CD14-positive monocyte (primary cell): Measurements from ENCODE around the gene CFAP410. TPM values are rescaled to one million over a fixed set of nuclear protein-coding genes. Genes with fewer than 3 reads are reported as not detected.

Source experiments
- DNase-seq, 3 donors: peaks; one replicate each; pipeline ENCODE4 v3.0.0-alpha.2; 2011 to 2022
- H2AFZ ChIP-seq: 2 replicates; pipeline ENCODE4 v1.6.0; 2012; ENCODE audit warnings: mild to moderate bottlenecking, low read depth, low read length, inconsistent platforms; ENCODE audit not compliant: insufficient read depth, poor library complexity, severe bottlenecking
- H3K27ac ChIP-seq, 2 donors: 1 replicate in 1 of 2; 2 replicates in 1 of 2; pipeline ENCODE4 v1.5.1; 2012 to 2013; ENCODE audit warnings: low read length in 2 of 2, control low read depth in 1 of 2, inconsistent platforms in 1 of 2, low read depth in 1 of 2, mild to moderate bottlenecking in 1 of 2
- H3K27me3 ChIP-seq, 2 donors: one replicate each; pipeline versions ENCODE4 v1.6.0 to v1.6.1; 2011 to 2013; ENCODE audit warnings: low read length in 2 of 2; ENCODE audit not compliant: control insufficient read depth in 2 of 2, insufficient read depth in 2 of 2
- H3K36me3 ChIP-seq, 2 donors: replicated peaks in 1 of 2; 1 replicate in 1 of 2; 2 replicates in 1 of 2; pipeline versions ENCODE4 v1.5.1 to v1.6.1; 2012 to 2013; ENCODE audit warnings: low read length in 2 of 2, control low read depth in 1 of 2, inconsistent platforms in 1 of 2, mild to moderate bottlenecking in 1 of 2; ENCODE audit not compliant: insufficient read depth in 2 of 2, control insufficient read depth in 1 of 2
- H3K4me1 ChIP-seq, 2 donors: 1 replicate in 1 of 2; 2 replicates in 1 of 2; pipeline versions ENCODE4 v1.5.1 to v1.6.1; 2012 to 2013; ENCODE audit warnings: low read length in 2 of 2, control low read depth in 1 of 2, inconsistent platforms in 1 of 2, mild to moderate bottlenecking in 1 of 2, moderate library complexity in 1 of 2; ENCODE audit not compliant: insufficient read depth in 2 of 2, control insufficient read depth in 1 of 2
- H3K4me2 ChIP-seq: replicated peaks from 2 replicates; pipeline ENCODE3; 2012; ENCODE audit warnings: low read length, moderate library complexity, mild to moderate bottlenecking; ENCODE audit not compliant: poor library complexity, severe bottlenecking; ENCODE audit errors: extremely low read depth
- H3K4me3 ChIP-seq, 3 experiments: fragments of 200-600 bp in 1 of 3; sonication (generic) in 1 of 3; replicated peaks in 1 of 3; 1 replicate in 2 of 3; 2 replicates in 1 of 3; pipeline ENCODE4 v1.5.1; 2011 to 2013; ENCODE audit warnings: low read length in 3 of 3, mild to moderate bottlenecking in 3 of 3, control low read depth in 2 of 3, low read depth in 2 of 3, inconsistent platforms in 1 of 3, moderate library complexity in 1 of 3
- H3K79me2 ChIP-seq: 2 replicates; pipeline ENCODE4 v1.6.0; 2012; ENCODE audit warnings: mild to moderate bottlenecking, control low read depth, inconsistent platforms, low read length, moderate library complexity; ENCODE audit not compliant: insufficient read depth
- H3K9ac ChIP-seq: 2 replicates; pipeline ENCODE4 v1.6.0; 2017; ENCODE audit warnings: low read length, mild to moderate bottlenecking; ENCODE audit not compliant: insufficient read depth, poor library complexity, severe bottlenecking
- H3K9me3 ChIP-seq, 2 donors: replicated peaks in 1 of 2; 1 replicate in 1 of 2; 2 replicates in 1 of 2; pipeline versions ENCODE4 v1.5.1 to v1.6.1; 2012 to 2013; ENCODE audit warnings: low read length in 2 of 2, control low read depth in 1 of 2; ENCODE audit not compliant: control insufficient read depth in 1 of 2, insufficient read depth in 1 of 2
- H4K20me1 ChIP-seq: 2 replicates; pipeline ENCODE4 v1.6.0; 2012; ENCODE audit warnings: mild to moderate bottlenecking, low read length, control low read depth, moderate library complexity; ENCODE audit not compliant: insufficient read depth
- H3K27ac Mint-ChIP-seq, 7 donors: one replicate each; pipeline ENCODE4 v1.8.0; 2020; ENCODE audit warnings: mild to moderate bottlenecking in 7 of 7, mixed read lengths in 7 of 7, moderate library complexity in 6 of 7, inconsistent platforms in 2 of 7
- H3K27me3 Mint-ChIP-seq, 3 donors: one replicate each; pipeline ENCODE4 v1.8.0; 2021 to 2022; ENCODE audit warnings: low read depth in 3 of 3, mild to moderate bottlenecking in 3 of 3, mixed read lengths in 3 of 3, moderate library complexity in 3 of 3, inconsistent platforms in 1 of 3
- H3K36me3 Mint-ChIP-seq, 2 donors: one replicate each; pipeline ENCODE4 v1.8.0; 2020; ENCODE audit warnings: mixed read lengths in 2 of 2, inconsistent platforms in 1 of 2, mild to moderate bottlenecking in 1 of 2
- H3K4me1 Mint-ChIP-seq: one replicate; pipeline ENCODE4 v1.8.0; 2020; ENCODE audit warnings: mild to moderate bottlenecking, mixed read lengths
- H3K4me3 Mint-ChIP-seq, 2 donors: one replicate each; pipeline ENCODE4 v1.8.0; 2020; ENCODE audit warnings: mild to moderate bottlenecking in 2 of 2, mixed read lengths in 2 of 2, moderate library complexity in 1 of 2
- H3K9me3 Mint-ChIP-seq, 7 donors: one replicate each; pipeline ENCODE4 v1.8.0; 2020 to 2022; ENCODE audit warnings: mixed read lengths in 7 of 7, mild to moderate bottlenecking in 6 of 7, moderate library complexity in 6 of 7, inconsistent platforms in 2 of 7
- WGBS: methylation state at CpG from one replicate; pipeline ENCODE4 v1.1.5; 2013; ENCODE audit warnings: missing lambda C conversion rate; ENCODE audit not compliant: insufficient coverage; 5-methylcytosine and 5-hydroxymethylcytosine counted together
- intact Hi-C, 2 donors: fragments of 100-400 bp; cut with micrococcal nuclease; formaldehyde crosslinking; loops; one replicate each; pipeline versions ENCODE4 v1.15.0 to v1.15.1; 2023
- polyA plus RNA-seq, 3 donors: library from polyadenylated mRNA; depleted of rRNA in 1 of 3; unstranded in 2 of 3; stranded (reverse) in 1 of 3; fragments of 300-500 nt in 2 of 3; fragments of >200 nt in 1 of 3; fragmentation: Illumina TruSeq in 2 of 3; gene quantifications; 1 replicate in 2 of 3; 2 replicates in 1 of 3; pipeline ENCODE4 v1.2.3, GENCODE V29; 2012 to 2021
- TF ChIP-seq, protein P1 (sequence below): fragments of 200-600 bp; IDR thresholded peaks from one replicate; pipeline ENCODE4 v1.8.0; 2022; ENCODE audit warnings: antibody characterized with exemption, mild to moderate bottlenecking

The CFAP410 gene
- polyA plus RNA-seq, 3 donors = 14.8 to 23.5 (median 17.3) TPM

DNA sequence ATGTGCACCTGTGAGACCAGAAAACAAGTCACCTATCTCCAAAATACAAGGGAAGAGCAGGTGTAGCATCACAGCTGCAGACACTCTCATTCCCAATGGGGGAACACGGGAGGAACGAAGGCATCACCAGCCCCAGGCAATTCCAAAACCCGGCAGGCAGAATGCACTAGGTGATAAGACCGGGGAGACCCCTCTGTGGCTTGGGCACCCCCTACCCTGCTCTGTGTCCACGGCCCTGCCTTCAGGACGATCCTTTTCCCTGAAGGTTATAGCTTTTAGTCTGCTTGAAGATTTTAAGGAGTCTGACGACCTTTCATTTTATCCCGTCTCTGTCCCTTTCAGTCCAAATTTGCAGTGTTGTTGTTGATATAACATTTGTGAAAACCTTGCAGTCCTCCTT is 33.4 kb upstream of the CFAP410 start:
- H3K36me3 ChIP-seq = peaks cover 56 to 57% of the 10 kb centered on the region in 2 donors
- DNase-seq = no peak
- peaks cover 2 to 14% (median 6%) of the 10 kb centered on the region in 3 donors for H3K27me3 Mint-ChIP-seq
- no peak overlapping the region for H2AFZ ChIP-seq
- 98% methylated on average over 5 of the region's 8 CpGs for WGBS
- peaks cover 33 to 48% of the 10 kb centered on the region in 2 donors for H3K4me1 ChIP-seq
- H3K4me1 Mint-ChIP-seq = peaks cover 55% of the 10 kb centered on the region
- H3K27ac ChIP-seq = no peak overlapping the region
- H3K27me3 ChIP-seq = no peaks in the 10 kb centered on the region
- H3K4me3 ChIP-seq = no peak overlapping the region
- H3K9me3 Mint-ChIP-seq = peaks cover 0 to 7% (median 2%) of the 10 kb centered on the region in 7 donors
- H3K9me3 ChIP-seq = no peaks in the 10 kb centered on the region
- peaks cover 40% of the 10 kb centered on the region for H4K20me1 ChIP-seq
- intact Hi-C loops = no loop called here
- no peak overlapping the region for H3K9ac ChIP-seq
- peaks cover 7% of the 10 kb centered on the region for H3K79me2 ChIP-seq
- H3K4me3 Mint-ChIP-seq = no peak overlapping the region
- TF ChIP-seq, protein P1, sequence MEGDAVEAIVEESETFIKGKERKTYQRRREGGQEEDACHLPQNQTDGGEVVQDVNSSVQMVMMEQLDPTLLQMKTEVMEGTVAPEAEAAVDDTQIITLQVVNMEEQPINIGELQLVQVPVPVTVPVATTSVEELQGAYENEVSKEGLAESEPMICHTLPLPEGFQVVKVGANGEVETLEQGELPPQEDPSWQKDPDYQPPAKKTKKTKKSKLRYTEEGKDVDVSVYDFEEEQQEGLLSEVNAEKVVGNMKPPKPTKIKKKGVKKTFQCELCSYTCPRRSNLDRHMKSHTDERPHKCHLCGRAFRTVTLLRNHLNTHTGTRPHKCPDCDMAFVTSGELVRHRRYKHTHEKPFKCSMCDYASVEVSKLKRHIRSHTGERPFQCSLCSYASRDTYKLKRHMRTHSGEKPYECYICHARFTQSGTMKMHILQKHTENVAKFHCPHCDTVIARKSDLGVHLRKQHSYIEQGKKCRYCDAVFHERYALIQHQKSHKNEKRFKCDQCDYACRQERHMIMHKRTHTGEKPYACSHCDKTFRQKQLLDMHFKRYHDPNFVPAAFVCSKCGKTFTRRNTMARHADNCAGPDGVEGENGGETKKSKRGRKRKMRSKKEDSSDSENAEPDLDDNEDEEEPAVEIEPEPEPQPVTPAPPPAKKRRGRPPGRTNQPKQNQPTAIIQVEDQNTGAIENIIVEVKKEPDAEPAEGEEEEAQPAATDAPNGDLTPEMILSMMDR = no peak
- H3K36me3 Mint-ChIP-seq = peaks cover 71 to 90% of the 10 kb centered on the region in 2 donors
- H3K27ac Mint-ChIP-seq = peak overlapping the region in 1 of 7 donors; percentile 70
- no peak overlapping the region for H3K4me2 ChIP-seq

- DNase-seq = no peak
- Histone ChIP-seq H3K4me3 (no peak overlapping the region), H3K27me3 (no peaks in the 10 kb centered on the region), H2AFZ (no peak overlapping the region), H3K79me2 (peaks cover 5% of the 10 kb centered on the region), H3K4me2 (no peak overlapping the region), H3K9ac (no peak overlapping the region), H3K27ac (no peak overlapping the region), H3K4me1 (peaks cover 33 to 48% of the 10 kb centered on the region in 2 donors), H3K36me3 (peaks cover 56 to 57% of the 10 kb centered on the region in 2 donors), H3K9me3 (no peaks in the 10 kb centered on the region), H4K20me1 (peaks cover 40% of the 10 kb centered on the region)
- Mint-ChIP-seq H3K27ac (no peak overlapping the region), H3K4me3 (no peak overlapping the region), H3K36me3 (peaks cover 70 to 90% of the 10 kb centered on the region in 2 donors), H3K4me1 (peaks cover 53% of the 10 kb centered on the region), H3K27me3 (peaks cover 2 to 10% (median 8%) of the 10 kb centered on the region in 3 donors), H3K9me3 (peaks cover 0 to 7% (median 2%) of the 10 kb centered on the region in 7 donors)
- TF ChIP-seq, protein P1 = no peak
- intact Hi-C loops = no loop called here
- 100% methylated on average over 5 of the region's 6 CpGs for WGBS
Measured at GRCh38 chr21:44371596-44371995, 32.4 kb upstream of the CFAP410 start.
